NK-92 (cell line): Measurements from ENCODE around the gene MGMT.

Source experiments
- DNase-seq: peaks from one replicate; lab custom pipeline; 2025; ENCODE audit not compliant: unreplicated experiment; lab: John Stamatoyannopoulos, UW

The MGMT gene

DNA sequence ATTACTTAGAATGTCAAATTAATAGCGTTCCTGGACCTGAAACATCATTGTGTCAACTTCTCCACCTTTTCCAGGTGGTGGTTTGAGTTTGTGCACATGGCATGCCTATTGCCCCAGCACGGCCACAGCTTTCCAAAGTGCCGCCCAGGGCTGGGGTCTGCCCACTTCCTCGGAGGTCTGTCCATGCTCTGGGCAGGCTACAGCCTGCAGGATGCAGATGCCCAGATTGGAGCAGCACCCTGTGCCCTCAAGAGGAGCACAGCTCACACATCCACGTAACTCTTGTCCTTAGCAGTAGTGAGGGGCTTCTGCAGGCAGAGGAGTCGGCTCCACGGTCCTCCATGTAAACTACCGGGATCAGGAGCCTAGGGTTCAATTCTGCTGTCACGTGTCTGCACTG is 258.4 kb downstream of the MGMT start:
- DNase-seq, result no peak

DNA sequence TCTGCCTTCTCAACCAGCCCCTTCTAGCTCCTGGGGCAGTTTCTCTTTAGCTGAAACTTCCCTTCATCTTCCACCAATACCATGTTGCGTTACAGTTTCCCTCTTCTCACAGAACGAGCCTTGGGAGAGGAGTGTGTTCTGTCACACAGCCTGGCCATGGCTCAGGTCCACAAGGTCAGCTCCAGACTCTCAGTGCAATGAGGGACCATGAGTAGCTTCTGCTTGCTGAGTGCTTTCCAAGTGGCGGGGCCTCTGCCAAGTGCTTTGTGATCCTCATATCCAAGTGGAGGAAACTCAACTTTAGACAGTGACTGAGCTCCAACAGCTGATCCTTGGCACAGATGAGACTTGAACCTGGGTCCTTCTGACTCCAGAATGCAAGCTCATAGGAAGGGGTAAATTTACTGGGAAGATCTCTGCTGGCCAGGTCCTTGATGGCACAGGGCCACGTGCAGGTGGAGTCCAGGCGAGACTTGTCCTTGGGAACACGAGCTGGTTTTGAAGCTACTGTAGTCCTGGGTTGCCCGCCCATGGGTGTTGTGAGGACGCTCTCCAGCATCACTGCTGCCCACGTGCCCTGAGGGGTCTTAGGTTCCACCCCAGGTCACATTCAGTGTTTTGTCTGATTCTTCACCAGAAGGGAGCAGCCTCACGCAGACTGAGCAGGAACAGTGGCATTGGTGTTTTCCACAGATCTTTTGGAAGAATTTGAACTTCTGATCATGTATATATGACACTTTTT is 259.0 kb downstream of the MGMT start:
- no peak for DNase-seq

- no peak for DNase-seq
Measured at GRCh38 chr10:129727071-129727470, 260.0 kb downstream of the MGMT start.

GRCh38 chr10:129727495-129727894 is 260.5 kb downstream of the MGMT start:
- no peak for DNase-seq

DNA sequence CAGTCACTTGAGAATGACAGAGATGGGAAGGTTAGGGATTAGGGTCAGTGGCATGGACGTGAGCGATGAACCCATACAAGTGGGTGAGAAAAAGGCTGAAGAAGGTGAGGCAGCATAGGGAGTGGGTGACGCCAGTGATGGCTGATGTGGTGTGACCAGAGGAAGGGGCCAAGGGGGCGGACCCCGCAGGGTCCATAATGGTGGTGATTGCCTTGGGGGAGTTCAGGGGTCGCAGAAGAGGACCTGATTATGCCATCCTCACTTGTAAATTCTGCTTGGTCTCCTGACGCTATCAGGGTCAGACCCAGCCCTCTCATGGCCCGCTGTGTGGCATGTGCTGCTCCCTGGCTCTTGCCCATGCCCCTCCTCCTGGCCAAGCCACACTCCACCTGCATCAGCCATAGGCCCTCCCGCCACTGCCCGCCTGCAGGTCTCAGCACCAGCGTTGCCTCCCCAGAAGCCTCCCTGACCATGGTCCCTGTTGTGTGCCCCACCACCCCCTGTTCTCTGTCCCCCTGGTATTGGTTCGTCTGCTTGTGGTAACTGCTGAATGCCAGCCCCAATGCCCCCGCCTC is 261.3 kb downstream of the MGMT start:
- no peak for DNase-seq

- no peak for DNase-seq
Measured at GRCh38 chr10:129728905-129729795, 262.1 kb downstream of the MGMT start.

- DNase-seq, result no peak
Measured at GRCh38 chr10:129730272-129730992, 263.4 kb downstream of the MGMT start.

GRCh38 chr10:129730993-129731325 is 263.9 kb downstream of the MGMT start:
- no peak for DNase-seq

DNA sequence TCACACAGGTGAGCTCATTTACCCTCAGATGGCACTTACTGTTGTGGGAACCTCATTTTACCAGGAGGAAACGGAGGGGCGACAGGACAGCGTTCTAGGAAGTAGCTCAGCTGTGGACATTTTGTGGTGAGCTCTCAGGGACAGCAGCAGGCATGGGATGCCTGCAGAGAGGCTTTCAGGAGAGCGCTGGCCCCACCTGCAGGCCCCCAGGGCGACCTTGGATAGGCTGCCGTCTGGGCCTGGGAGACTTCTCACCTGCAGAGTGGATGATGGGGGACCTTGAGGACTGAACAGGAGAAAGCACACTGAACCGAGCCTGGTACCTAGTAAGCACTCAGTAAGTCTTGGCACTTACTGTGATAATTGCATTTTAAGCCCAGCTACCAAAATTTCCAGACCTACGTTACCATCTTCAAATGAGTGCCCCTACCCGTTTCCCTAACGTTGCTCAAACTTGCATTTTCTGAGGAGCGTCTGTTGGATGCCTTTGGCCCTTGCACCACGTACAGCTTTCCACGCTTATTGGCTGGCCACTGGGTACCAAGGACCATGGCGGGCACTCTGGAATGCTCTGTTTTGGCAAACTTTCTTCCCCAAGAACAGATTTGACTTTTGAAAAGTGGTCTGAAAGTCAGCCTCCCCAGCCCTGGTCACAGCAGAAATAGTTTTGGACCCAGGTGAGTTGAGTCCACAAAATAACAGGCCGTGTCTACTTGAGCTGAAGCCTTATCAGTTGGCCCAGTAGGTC is 273.7 kb downstream of the MGMT start:
- DNase-seq, result no peak

DNA sequence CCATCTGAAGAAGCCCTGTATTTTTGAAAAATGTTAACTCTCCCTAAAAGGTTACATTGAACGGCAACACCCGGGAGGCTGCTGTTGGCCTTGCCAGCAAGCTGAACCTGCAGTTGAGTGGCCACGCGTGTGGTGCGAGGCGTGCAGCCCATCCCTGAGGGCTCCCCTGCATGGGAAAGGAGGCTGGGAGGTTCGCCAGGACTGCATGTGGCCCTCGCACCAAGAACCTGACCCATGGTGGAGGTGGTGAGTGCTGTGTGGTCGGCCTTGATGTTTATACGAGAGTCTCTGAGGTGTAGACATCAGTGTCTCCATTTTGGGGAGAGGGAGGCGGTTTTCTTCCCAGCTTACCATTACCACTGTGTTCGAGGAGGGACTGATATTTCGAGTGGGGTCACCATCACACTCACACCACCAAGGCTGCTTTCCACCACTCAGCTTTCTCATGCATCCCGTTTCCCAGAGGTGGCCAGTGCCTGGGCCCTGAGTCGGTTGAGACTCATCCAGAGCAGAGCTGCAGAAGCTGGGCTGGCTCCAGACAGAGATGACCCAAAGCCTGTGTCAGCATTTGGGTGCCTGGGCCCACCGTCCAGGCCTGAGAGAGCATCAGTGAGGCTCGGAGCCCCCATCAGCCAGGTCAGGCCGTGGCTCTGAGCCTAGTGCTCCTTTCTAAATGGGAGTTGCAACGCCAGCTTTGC is 274.4 kb downstream of the MGMT start:
- no peak for DNase-seq

DNA sequence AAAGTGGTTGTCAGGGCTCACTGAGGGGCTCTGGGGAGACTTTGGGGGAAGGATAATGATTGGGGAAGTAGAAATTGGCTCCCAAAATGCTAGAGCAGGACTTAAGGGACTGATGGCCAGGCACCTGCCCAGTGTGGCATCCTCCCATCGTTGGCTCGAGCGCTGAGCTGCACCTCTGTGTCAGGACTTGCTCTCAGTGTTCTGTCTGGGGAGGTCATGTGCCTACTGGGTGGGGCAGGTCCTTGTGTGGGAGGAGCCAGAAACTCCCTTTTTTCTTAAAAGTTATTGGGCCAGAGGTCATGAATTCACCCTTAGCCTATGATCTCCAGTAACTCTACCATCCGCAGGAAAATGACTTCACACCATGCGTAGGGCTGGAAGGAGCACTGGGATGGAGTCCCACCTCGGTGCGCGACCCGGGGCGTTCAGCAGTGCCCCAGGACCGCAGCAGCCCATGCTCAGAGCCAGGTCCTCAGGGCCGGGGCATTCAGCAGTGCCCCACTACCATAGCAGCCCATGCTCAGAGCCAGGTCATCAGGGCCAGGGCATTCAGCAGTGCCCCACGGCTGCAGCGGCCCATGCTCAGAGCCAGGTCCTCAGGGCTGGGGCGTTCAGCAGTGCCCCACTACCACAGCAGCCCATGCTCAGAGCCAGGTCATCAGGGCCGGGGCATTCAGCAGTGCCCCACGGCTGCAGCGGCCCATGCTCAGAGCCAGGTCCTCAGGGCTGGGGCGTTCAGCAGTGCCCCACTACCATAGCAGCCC is 275.1 kb downstream of the MGMT start:
- no peak for DNase-seq

- DNase-seq, result no peak
Measured at GRCh38 chr10:129742742-129743550, 275.9 kb downstream of the MGMT start.

DNA sequence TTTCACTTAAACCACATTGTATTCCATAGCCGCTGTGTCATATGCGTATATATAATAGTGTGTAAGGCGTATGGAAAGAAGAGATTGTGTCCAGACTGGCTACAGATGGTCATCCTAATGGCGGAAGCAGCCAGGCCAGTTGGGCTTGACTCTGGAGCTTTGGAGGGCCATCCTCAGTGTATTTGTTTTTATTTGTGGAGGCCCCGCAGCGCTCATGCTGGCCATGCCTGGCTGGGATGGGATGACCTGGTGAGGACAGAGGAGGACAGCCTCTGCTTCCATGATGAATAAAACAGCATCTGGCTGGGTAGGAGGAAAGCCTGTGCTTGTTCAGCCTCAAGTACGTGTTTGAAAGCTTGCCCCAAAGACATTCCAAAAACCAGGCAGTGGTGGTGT is 276.7 kb downstream of the MGMT start:
- DNase-seq, result no peak

GRCh38 chr10:129744134-129745111 is 277.4 kb downstream of the MGMT start:
- DNase-seq, result no peak

DNA sequence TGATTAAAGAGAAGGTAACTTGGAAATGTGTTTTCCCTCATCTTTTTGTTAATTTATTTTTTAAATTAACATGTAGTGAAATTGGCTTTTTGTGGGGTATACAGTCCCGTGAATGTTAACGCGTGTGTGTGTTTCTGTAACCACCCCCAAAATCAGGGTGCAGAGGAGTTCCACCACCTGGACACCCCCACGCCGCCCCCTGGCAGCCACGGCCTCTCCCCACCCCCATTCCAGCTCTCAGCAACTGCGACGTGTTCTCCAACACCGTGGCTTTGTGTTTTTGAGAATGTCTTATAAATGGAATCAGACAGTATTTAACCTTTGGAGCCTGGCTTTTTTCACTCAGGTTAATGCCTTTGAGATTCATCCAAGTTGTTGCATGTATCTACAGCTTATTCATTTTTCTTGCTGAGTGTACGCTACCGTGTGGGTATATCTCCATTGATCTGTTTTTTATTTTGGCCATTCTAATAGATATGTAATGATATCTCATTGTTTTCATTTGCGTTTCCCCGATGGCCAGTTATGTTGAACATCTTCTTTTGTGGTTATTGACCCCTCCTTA is 278.2 kb downstream of the MGMT start:
- no peak for DNase-seq

GRCh38 chr10:129754211-129755050 is 287.4 kb downstream of the MGMT start:
- DNase-seq, result no peak
